Esophagus muscularis mucosa (tissue), 2 donors: ENCODE data around the gene PPP1R10.

ENCODE experiments used
- POLR2A ChIP-seq: fragments of 450-650 bp; IDR thresholded peaks from one replicate; pipeline ENCODE4 v1.6.1; 2017; ENCODE audit warnings: antibody characterized with exemption, moderate library complexity, mild to moderate bottlenecking, low read depth
- POLR2AphosphoS5 ChIP-seq, 2 donors: sonication (generic); formaldehyde crosslinking; IDR thresholded peaks; one replicate each; pipeline ENCODE4 v1.6.1; 2017; ENCODE audit warnings: antibody characterized with exemption in 2 of 2

DNA sequence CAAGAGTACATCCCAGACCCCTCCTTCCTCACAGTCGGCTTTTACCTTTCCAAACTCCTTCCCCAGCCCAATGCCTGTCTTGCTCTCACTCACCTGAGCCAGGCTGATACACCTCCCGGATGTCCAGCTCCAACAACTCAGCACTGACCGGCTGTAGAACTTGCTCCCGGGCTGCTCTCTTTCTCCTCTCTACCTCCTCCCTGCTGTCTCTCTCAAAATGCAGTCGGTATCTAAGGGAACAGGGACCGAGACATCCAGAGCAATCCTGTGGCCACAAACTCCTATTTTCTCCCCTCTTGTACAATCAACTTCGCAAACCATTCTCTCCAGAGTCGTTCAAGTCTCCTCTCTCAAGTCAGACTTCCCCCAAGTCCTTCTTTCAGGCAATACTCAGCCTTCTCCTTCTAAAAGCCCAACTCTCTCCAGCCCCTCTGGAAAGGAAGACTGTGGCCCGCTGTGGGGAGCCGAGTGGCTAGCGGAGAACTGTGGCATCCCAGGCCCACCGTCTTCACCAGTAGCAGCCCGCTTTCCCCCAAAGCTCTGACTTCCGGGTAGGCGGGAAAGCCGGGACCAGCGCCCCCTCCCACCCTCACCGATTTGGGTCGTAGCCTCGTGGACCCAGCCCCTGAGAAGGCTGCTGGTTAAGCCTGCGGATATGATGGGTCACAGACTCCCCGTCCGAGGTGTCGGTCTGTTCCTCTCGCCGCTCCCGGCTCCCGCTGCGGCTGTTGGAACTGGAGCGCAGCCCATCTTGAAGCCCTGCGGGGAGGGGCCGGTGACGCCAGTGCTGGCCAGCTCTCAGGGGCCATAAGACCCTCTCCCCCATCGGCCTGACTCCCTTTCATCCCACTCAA is 61.9 kb downstream of the PPP1R10 start:
- TF ChIP-seq POLR2AphosphoS5 (IDR thresholded peaks at IDR 0.05) (no peak), POLR2A (no peak)
